Measurements from ENCODE around the gene COL1A2. TPM values are rescaled to one million over a fixed set of nuclear protein-coding genes. Genes with fewer than 3 reads are reported as not detected.

Gene COL1A2
- total RNA-seq, 1 experiment from 2014 or later: 3.0 TPM

DNA sequence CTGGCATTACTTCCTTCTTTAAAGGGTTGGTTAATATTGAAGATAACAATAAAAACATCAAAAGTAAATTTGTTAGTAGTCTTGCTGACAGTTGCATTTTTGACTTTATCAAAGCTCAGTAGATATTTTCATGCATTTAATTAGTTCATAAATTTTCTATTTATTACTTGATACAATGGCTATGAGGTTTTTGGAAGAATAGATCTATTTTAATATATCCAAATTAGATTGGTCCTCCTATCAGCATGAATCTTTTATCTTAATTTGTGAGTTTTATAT, 16.4 kb downstream of the COL1A2 start (continued):
- TF ChIP-seq FOSL1 (IDR thresholded peaks at IDR 0.05; ENCODE audit: low read depth) (no peak), ZFX (IDR thresholded peaks at IDR 0.05) (no peak), YY1 (IDR thresholded peaks at IDR 0.05; ENCODE audit: extremely low read depth, insufficient replicate concordance, low read depth, low read length) (no peak), SIN3A (IDR thresholded peaks at IDR 0.05; ENCODE audit: low read depth) (no peak), SP1 (IDR thresholded peaks at IDR 0.05; ENCODE audit: low read depth) (no peak)
- TF ChIP-seq, protein P1, sequence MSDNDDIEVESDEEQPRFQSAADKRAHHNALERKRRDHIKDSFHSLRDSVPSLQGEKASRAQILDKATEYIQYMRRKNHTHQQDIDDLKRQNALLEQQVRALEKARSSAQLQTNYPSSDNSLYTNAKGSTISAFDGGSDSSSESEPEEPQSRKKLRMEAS (IDR thresholded peaks at IDR 0.05): no peak

DNA sequence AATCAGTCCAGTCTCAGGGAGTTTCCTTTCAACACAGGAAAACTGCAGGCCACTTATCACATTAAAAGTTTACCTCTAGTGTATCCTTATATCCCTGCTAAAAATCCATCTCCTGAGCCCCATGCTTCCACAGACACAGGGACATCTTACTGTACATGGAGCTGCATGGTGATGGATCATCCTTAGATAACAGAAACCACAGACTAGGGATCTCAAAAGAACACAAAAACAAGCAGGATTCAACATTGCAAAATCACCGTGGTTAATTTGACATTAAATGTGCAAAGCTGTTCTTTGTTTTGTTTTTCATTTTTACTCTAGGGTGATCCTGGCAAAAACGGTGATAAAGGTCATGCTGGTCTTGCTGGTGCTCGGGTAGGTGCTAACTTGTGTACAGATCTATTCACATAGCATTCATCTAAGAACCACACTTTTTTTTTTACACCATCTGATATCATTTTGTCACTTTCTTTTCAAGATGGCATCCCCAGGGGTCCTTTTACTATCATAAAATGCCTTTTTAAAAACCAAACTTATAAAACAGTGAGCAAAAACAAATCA, 18.1 kb downstream of the COL1A2 start:
- Histone ChIP-seq H3K9ac (ENCODE audit: low read length) (no peak overlapping the region), H3K27me3 (ENCODE audit: insufficient read depth, low read length) (no peaks in the 10 kb centered on the region), H3K36me3 (ENCODE audit: control insufficient read depth in 1 of 2, insufficient read depth in 2 of 2, low read length in 2 of 2) (no peaks in the 10 kb centered on the region), H3K27ac (ENCODE audit: low read depth, low read length) (no peak overlapping the region), H3K79me2 (ENCODE audit: insufficient read depth, low read length) (no peaks in the 10 kb centered on the region), H2AFZ (ENCODE audit: low read depth, low read length, poor library complexity, severe bottlenecking) (no peak overlapping the region), H3K4me1 (ENCODE audit: control insufficient read depth in 1 of 2, insufficient read depth in 2 of 2, low read length in 2 of 2) (no peaks in the 10 kb centered on the region), H4K20me1 (ENCODE audit: insufficient read depth) (no peaks in the 10 kb centered on the region), H3K4me2 (ENCODE audit: low read length) (no peak overlapping the region), H3K9me2 (ENCODE audit: insufficient read depth) (no peaks in the 10 kb centered on the region), H3K9me3 (ENCODE audit: control insufficient read depth in 1 of 2, insufficient read depth in 1 of 2, low read depth in 1 of 2, low read length in 2 of 2) (no peaks in the 10 kb centered on the region), H3K4me3 (replicated peaks in 1 of 2; ENCODE audit: low read depth in 1 of 2, low read length in 2 of 2) (no peak overlapping the region)
- DNase-seq (ENCODE audit: low read depth, low spot score) (no peak), ATAC-seq (no peak)
- BruUV-seq (replicated peaks): no TSS peak
- RAD21 ChIA-PET (ENCODE audit: low non-redundant PET in 1 of 2, low total read pairs in 2 of 2, uncharacterized antibody in 2 of 2, unreplicated experiment in 2 of 2): no interaction called here
- POLR2A ChIA-PET: no interaction called here
- TF ChIP-seq EGR1 (IDR thresholded peaks at IDR 0.05; ENCODE audit: low read depth) (no peak), YY1 (IDR thresholded peaks at IDR 0.05; ENCODE audit: extremely low read depth, insufficient replicate concordance, low read depth, low read length) (no peak)
- intact Hi-C loops (cut with micrococcal nuclease): no loop called here
- CTCF ChIA-PET: no interaction called here

DNA sequence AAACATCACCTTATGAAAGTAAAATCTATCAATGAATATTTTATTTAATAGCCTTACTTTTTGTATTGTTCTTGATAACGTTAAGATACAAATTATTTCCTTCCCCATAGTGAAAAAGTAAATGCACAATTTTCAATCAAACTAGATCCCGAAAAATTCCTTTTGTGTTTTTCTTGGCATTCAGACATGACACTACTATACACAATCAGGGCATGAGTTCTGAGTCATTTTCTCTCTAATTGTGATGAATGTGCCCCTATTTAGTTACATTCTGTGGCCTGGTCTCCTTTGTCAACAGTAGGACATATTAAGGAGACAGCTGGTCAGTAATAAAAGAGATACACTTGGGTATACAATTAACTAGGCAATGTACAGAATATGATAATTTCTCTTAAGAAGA, 19.8 kb downstream of the COL1A2 start:
- H3K27ac ChIP-seq (ENCODE audit: low read depth, low read length): no peak overlapping the region
- intact Hi-C loops (cut with micrococcal nuclease): no loop called here
- no peak overlapping the region for H2AFZ ChIP-seq (ENCODE audit: low read depth, low read length, poor library complexity, severe bottlenecking)
- no peaks in the 10 kb centered on the region for H3K27me3 ChIP-seq (ENCODE audit: insufficient read depth, low read length)
- ChIA-PET RAD21 (ENCODE audit: low non-redundant PET in 1 of 2, low total read pairs in 2 of 2, uncharacterized antibody in 2 of 2, unreplicated experiment in 2 of 2) (no interaction called here), POLR2A (no interaction called here), CTCF (no interaction called here)
- H4K20me1 ChIP-seq (ENCODE audit: insufficient read depth): no peaks in the 10 kb centered on the region
- H3K79me2 ChIP-seq (ENCODE audit: insufficient read depth, low read length): no peaks in the 10 kb centered on the region
- H3K9me3 ChIP-seq (ENCODE audit: control insufficient read depth in 1 of 2, insufficient read depth in 1 of 2, low read depth in 1 of 2, low read length in 2 of 2): no peaks in the 10 kb centered on the region
- no peak for TF ChIP-seq CEBPB (IDR thresholded peaks at IDR 0.05; ENCODE audit: low read depth)
- no peak for TF ChIP-seq POLR2A (IDR thresholded peaks at IDR 0.05; ENCODE audit: borderline replicate concordance, extremely low read depth, insufficient read depth, insufficient read length)
- no peak for TF ChIP-seq SIN3A (IDR thresholded peaks at IDR 0.05; ENCODE audit: low read depth)
- TF ChIP-seq TCF7L2 (IDR thresholded peaks at IDR 0.05; ENCODE audit: borderline replicate concordance, extremely low read depth, insufficient read depth, insufficient read length): no peak
- no peak for TF ChIP-seq SP1 (IDR thresholded peaks at IDR 0.05; ENCODE audit: low read depth)
- TF ChIP-seq ZFX (IDR thresholded peaks at IDR 0.05): no peak
- TF ChIP-seq, protein P2, sequence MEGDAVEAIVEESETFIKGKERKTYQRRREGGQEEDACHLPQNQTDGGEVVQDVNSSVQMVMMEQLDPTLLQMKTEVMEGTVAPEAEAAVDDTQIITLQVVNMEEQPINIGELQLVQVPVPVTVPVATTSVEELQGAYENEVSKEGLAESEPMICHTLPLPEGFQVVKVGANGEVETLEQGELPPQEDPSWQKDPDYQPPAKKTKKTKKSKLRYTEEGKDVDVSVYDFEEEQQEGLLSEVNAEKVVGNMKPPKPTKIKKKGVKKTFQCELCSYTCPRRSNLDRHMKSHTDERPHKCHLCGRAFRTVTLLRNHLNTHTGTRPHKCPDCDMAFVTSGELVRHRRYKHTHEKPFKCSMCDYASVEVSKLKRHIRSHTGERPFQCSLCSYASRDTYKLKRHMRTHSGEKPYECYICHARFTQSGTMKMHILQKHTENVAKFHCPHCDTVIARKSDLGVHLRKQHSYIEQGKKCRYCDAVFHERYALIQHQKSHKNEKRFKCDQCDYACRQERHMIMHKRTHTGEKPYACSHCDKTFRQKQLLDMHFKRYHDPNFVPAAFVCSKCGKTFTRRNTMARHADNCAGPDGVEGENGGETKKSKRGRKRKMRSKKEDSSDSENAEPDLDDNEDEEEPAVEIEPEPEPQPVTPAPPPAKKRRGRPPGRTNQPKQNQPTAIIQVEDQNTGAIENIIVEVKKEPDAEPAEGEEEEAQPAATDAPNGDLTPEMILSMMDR (IDR thresholded peaks at IDR 0.05 in 2 of 3, conservative IDR thresholded peaks at IDR 0.05 in 1 of 3; ENCODE audit: borderline replicate concordance in 1 of 3, insufficient read depth in 1 of 3, low read depth in 2 of 3, low read length in 2 of 3): no peak
- TF ChIP-seq JUND (IDR thresholded peaks at IDR 0.05): no peak
- TF ChIP-seq FOSL1 (IDR thresholded peaks at IDR 0.05; ENCODE audit: low read depth): no peak
- no peak for TF ChIP-seq CBX3 (IDR thresholded peaks at IDR 0.05; ENCODE audit: low read depth)
- H3K4me1 ChIP-seq (ENCODE audit: control insufficient read depth in 1 of 2, insufficient read depth in 2 of 2, low read length in 2 of 2): no peaks in the 10 kb centered on the region
- no peak for ATAC-seq
- no TSS peak for BruUV-seq (replicated peaks)
- H3K9me2 ChIP-seq (ENCODE audit: insufficient read depth): no peaks in the 10 kb centered on the region
- no peak for DNase-seq (ENCODE audit: low read depth, low spot score)
- no peak overlapping the region for H3K4me2 ChIP-seq (ENCODE audit: low read length)
- H3K4me3 ChIP-seq (replicated peaks in 1 of 2; ENCODE audit: low read depth in 1 of 2, low read length in 2 of 2): no peak overlapping the region
- no peaks in the 10 kb centered on the region for H3K36me3 ChIP-seq (ENCODE audit: control insufficient read depth in 1 of 2, insufficient read depth in 2 of 2, low read length in 2 of 2)
- no peak overlapping the region for H3K9ac ChIP-seq (ENCODE audit: low read length)

All from HCT116 (cell line).